Measurements from ENCODE around the gene PLA2G15.
"Not testable (repeated sequence)": the region's sequence is repeated elsewhere in the genome, so short reads cannot be mapped to it uniquely, and the experiment has no call there.

Gene PLA2G15

DNA sequence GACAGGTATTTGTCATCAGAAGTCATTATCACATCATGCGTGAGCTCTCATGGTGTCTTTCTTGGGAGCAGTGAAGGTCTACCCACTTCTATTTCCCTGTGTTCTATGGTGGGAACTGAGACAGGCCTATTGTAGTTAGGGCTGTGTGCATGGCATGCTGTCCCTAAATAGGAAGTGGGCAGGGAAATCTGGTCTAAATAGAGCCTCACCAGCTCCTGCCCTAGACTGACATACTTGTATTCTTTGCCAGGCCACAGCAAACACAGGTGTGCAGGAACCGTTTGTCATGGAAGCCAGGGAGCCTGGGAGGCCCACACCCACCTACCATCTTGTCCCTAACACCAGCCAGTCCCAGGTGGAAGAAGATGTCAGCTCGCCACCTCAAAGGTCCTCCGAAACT, 29.3 kb downstream of the PLA2G15 start:
- in situ Hi-C loops (cut with HindIII; ENCODE audit: low sequenced_read_pairs), result no loop called here

DNA sequence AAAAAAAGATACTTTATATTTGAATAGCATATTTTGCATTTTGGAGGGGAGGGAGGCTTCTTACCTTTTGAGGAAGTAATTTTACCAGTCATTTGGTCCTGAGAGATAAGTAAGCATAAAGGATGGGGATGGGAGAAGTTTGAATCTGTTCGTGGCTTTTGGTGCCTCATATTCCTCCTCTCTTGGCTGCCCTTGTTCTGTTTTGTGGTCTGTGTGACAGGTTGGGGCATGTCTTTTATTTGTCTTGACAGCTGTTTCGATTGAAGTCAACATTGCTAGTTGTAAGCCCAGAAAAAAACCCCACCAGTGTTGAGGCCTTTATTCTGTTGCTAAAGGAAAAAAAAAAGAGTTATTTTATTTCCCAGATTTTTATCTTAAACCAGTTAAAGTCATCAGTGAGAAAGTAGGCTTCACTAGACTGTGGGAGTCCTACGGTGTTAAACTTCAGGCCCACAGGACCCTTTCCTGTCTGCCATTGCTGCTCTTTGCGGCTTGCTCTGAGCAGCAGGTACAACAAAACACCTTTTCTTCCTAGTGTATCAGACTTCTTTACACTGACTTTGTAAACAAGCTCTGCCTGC, 30.5 kb downstream of the PLA2G15 start:
- in situ Hi-C loops (cut with HindIII; ENCODE audit: low sequenced_read_pairs), result no loop called here

DNA sequence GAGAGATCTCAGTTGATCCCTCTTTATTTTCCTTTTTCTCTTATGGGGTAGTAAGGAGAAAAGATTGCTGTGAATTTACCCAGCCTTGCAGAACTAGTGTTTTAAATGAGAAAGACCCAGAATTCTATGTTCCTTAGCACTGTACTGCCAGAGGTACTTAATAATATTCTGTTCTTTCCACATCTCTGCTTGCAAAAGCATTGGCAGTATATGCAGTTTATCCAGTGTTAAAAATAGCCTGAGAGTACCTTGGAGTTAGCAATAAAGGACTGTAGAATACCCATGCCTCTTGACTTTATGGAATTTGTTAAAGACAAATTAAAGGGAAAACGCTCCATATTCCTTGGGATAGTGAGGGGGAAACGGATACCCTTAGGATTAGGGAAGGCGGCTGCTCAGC, 31.1 kb downstream of the PLA2G15 start:
- in situ Hi-C loops (cut with HindIII; ENCODE audit: low sequenced_read_pairs), result no loop called here

DNA sequence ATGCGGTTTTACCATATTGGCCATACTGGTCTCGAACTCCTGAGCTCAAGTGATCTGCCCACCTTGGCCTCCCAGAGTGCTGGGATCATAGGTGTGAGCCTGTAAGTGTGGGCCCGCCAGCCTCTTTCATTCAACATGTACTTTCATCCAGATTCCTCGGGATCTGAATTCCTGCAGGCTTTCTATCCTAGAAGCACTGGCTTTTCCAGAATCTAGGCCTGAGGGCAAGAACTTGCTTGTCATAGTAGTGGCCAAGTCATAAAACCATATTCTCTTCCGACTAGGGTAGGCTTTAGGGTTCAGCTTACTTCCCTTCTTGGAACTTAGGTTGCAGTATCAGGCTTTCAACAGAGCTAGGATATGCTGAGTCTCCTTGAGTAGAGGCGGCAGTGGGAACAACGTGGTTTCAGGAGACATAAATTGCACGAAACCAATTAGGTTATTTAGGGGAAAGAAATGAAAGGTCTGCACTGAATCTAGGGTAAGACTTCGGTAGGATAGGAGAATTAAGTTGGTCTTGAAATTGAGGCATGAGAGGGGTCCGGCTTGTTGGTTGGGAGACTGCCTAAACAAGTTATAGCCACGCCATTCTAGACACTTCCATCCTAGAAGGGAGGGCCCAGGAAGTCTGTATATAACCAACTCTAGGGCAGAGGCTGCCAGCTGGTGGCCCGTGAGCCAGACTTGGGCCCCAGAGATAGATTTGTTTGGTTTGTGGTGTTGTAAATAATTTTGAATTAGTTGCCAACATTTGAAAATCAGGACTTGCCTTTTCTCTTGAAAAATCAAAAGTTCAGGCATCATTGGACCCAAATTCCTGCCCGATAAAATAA, 34.8 kb downstream of the PLA2G15 start:
- in situ Hi-C loops (cut with HindIII; ENCODE audit: low sequenced_read_pairs), result no loop called here

DNA sequence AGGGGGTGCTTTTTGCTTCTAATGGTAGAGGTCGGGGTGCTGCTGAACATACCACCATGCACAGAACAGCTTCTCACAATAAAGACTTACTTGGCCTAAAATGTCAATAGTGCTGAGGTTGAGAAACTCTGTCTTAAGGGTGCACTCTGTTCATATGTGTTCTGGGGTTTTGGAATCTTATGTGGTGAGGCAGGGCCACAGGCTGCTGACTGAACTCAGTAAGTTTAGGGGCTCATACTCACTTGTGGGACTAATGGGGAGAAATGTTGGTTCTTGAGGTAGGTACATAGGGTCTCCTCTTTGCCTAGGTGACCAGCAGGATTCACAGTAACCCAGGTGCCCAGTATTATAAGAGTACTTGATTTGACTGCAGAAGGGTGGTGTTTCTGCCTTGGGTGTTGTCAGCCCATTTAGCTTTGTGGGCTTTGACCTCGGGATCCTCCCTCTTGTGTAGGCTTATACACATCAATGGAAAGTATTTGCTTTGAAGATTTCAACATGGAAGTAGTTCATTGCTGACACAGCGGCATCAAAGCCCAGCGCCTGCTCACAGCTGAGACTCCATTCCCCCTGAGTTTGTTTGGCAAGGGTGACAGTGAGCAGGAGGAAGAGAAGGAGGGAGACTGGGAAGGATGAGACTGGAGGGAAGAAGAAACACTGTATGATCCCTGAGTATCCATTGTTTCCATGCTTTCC, 36.3 kb downstream of the PLA2G15 start:
- in situ Hi-C loops (cut with HindIII; ENCODE audit: low sequenced_read_pairs), result no loop called here

DNA sequence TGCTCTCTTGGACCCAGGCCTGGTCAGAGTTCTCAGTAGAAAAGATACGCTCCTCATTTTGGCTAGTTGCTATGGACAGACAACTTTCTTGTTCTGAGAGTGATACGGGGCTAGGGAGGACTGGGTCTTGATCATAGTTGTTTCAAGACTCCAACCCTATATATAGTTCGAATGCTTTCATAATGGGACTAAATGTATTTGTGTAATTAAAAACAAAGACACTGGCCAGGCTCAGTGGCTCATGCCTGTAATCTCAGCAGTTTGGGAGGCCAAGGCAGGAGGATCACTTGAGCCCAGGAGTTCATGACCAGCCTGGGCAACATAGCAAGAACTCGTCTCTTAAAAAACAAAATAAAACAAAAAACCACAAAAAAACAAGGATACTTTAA, 36.9 kb downstream of the PLA2G15 start:
- in situ Hi-C loops (cut with HindIII; ENCODE audit: low sequenced_read_pairs), result no loop called here

DNA sequence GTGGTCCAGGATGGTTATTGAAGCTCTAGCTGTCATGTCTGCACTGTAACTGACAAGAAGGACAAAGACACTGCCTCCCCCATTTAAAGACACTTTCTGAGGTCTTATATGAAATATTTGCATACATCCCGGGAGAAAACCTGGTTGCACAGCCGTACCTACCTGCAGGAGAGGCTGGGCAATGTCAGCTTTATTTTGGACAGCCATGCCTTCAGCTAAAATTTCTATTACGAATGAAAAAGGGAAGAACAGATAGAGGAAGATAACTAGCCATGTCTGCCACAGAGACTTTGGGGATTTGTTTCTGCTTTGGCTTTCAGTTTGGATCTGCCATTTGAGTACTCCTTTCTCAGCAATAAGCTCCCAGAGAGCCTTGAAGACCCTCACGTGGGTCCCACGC, 38.2 kb downstream of the PLA2G15 start:
- in situ Hi-C loops (cut with HindIII; ENCODE audit: low sequenced_read_pairs), result no loop called here

DNA sequence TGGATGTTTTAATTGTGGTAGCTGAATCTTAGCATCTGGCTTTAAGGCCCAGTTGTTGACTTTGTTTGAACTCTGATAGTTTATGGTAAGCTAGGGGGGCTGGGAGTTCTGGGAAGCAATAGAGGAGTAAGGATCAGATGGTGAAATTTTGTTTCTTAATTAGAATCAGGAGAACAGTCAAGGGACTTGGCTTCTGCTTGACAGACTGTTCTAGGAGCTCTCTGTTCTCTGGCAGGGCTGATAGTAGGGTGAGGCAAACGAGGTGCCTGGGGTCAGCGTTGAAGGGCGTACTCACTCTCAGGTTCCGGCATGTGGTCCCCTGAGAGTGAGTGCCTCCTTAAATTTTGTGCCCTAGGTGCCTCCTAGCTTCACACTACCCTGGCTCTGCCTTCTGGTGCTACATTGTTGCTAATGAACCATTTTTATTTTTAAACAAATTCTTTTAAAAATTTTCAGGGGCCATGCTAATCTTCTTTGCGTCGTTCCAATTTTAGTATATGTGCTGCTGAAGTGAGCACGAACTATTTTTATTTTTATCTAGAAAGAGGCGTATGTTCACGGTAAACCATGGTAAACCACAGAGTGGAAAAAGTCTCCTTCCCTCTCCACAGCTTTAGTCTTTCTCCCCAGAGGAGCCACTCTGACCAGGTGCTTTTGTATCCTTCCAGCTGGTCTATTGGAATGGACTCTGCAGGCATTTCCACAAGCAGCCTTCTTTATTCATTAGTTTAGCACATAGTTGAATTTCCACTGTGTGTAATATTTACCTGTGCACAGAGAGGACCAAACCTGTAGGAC, 38.8 kb downstream of the PLA2G15 start:
- in situ Hi-C loops (cut with HindIII; ENCODE audit: low sequenced_read_pairs), result no loop called here

DNA sequence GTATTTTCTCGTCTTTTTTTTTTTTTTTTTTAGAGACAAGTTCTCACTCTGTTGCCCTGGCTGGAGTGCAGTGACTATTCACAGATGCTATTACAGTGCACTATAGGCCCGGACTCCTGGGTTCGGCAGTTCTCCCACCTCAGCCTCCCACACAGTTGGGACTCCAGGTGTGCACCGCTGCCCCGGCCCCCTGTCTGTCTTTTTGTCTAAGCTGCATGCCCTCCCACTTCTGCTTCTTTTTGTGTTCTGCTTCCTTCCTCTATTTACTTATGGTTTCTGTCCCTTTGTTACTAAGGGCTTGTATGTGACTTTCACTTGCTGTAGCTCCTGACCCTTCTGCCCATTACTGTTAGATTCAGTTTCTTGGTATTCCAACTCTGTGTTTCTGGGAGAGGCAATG, 39.7 kb downstream of the PLA2G15 start:
- in situ Hi-C loops (cut with HindIII; ENCODE audit: low sequenced_read_pairs), result no loop called here

DNA sequence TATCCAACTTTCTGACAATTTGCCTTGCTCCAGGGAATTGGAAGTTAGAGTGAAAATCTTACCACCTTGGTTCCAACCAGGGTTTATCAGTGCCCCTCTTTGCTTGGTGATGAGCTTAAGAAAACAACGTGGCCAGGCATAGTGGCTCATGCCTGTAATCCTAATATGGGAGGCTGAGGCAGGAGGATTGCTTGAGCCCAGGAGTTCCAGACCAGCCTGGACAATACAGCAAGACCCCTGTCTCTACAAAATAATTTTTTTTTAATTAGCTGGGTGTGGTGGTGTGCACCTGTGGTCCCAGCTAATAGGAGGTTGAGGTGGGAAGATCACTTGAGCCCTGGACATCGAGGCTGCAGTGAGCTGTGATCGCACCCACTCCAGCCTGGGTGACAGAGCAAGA, 40.5 kb downstream of the PLA2G15 start:
- in situ Hi-C loops (cut with HindIII; ENCODE audit: low sequenced_read_pairs), result no loop called here

DNA sequence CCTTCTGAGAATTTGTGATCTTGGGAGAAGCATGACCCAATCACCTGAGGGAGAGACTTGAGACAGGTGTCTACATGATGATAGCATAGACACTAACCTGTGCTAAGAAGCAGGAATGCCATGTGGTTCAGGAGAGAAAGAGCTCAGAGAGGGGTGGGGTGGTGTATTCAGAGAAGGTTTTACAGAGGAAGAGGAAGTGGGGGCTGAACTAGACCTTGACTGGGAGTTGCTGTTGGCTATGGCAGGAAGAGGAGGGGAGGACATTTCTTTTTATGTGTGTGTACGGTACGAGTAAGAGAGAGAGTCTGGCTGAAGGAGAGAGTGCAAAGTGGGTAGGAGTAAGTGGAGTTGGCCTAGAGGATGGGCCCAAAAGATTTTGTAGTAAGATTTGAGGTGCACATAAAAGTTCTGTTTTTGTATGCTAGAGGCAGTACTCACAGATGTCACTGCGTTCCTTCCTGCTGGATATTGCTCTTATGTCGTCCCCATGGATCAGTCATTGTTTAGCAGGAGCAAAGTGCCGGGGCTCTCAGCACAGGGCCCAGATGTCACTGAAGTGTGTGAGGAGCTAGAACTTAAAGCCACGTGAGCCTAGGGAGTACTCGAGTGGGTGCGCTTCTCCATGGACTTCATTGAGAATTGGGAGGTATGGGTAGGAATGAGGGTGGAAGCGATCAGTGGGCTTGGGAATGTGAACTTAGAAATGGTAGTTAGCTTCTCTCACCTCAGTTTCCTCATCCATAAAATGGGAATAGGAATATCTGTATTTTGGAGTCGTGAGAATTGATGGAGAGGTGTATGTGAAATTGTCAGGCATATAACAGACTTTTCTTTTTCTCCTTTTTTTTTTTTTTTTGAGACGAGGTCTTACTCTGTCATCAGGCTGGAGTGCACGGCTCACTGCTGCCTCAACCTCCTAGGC, 41.2 kb downstream of the PLA2G15 start:
- in situ Hi-C loops (cut with HindIII; ENCODE audit: low sequenced_read_pairs), result no loop called here

DNA sequence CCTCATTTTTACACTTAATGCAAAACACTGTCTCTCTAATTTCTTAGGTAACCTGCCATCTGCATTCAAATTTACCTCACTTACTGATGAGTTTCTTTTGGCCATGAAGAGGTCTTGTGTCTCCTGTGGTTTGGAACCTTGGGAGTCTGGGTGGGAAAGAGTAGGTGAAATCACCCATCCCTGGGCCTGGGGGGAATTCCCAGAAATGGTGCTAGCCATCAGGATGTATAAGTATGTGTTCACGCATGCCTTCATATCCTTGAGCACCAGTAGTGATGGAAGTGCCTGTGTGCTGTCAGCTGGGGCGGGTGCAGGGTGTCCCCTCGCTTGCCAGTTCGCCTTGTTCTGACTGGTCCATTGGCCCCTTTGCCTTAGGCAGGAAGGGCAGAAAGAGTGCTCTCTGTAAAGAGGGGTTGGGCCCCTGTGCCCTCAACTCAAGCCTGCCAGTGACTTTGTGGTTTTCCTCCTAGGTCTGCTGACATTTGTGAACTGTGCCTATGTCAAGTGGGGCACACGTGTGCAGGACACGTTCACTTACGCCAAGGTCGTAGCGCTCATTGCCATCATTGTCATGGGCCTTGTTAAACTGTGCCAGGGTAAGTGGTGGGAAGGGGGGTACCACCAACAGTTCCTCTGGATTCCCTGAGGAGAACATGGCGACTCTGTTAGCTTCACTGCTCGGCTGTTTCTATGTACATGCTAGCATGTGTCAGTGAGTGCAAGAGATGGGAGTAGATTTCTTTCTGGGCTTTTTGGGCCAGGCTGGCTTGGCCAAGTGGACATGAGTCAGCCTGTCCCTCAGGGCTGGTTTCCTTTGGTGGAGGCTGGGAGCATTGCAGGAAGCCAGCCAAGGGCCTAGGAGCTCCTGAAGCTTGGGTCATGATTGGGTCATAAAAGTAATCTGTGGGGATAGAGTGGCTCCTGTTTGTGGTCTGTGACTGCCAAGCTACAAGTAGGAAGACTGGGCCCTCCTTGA, 42.4 kb downstream of the PLA2G15 start:
- in situ Hi-C loops (cut with HindIII; ENCODE audit: low sequenced_read_pairs), result no loop called here

DNA sequence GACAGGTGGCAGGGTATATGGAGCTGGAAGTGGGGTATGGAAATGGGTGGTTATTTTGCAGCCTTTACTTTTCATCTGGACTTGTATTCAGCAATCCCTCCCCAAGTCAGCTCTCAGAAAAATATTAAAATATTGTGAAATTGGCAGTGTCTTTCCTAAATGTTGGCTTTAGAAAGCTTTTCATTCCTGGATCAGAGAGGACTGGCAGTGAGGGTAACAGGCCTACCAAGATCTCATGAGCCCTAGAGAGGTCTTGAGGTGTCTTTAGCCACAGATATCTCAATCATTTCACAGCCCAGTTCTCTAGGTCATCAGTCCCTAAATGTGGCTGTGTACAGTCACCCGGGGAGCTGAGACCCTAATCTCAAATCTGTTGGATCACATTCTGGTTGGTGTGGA, 43.1 kb downstream of the PLA2G15 start:
- in situ Hi-C loops (cut with HindIII; ENCODE audit: low sequenced_read_pairs), result no loop called here

DNA sequence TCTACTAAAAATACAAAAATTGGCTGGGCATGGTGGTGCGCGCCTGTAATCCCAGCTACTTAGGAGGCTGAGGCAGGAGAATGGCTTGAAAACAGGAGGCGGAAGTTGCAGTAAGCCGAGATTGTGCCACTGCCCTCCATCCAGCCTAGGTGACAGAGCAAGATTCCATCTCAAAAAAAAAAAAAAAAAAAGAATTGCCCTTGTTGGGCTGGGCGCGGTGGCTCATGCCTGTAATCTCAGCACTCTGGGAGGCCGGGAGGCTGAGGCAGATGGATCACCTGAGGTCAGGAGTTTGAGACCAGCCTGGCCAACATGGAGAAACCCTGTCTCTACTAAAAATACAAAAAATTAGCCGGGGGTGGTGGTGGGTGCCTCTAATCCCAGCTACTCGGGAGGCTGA, 43.6 kb downstream of the PLA2G15 start:
- in situ Hi-C loops (cut with HindIII; ENCODE audit: low sequenced_read_pairs), result not testable (repeated sequence)

DNA sequence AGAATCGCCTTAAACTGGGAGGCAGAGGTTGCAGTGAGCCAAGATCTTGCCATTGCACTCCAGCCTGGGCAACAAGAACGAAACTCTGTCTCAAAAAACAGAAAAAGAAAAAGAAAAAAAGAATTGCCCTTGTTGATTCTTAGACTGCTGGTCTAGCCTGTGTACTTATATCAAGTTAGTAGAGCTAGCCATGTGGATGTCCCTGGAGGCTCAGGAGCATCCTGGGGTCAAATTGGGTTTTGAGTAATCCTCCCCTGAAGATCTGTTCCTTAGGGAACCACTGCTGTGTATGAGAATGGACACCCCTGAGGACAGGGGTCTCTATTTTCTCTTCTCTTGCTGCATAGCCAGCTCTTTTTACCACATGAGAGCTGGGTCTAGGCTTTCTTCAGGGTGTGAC, 44.0 kb downstream of the PLA2G15 start:
- in situ Hi-C loops (cut with HindIII; ENCODE audit: low sequenced_read_pairs), result no loop called here

DNA sequence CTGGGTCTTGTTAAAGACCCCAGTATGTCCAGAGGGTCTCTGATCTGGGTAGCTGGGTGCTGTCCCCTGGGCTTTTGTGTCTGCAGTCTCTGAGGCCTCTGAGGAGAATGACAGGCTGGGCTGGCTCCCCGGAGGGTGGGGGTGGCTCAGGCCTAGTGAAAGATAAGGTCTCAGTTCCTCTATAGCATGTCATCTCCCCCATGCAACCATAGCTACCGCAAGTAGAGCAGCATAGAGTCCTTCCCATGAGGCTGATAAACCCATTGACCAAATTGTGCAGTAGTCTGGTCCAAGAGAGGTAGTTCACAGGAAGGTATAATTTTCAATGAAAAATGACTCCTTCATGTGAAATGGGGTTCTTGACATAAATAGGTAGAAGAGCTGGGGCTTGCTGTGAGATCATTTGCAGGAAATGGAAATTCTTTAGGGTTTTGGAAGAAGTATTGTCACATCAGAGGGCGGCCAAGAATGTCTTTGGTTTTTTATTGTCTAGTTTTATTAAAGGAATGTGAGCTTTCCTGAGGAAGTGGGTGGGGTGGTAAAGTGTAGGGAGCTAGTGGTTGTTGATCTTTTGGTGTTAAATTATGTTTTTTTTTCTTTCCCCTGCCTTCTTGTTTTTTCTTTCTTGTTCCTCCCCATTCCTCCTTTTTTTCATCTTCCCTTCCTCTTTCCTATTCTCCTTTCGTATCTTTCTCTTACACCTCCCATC, 44.6 kb downstream of the PLA2G15 start:
- in situ Hi-C loops (cut with HindIII; ENCODE audit: low sequenced_read_pairs), result no loop called here

DNA sequence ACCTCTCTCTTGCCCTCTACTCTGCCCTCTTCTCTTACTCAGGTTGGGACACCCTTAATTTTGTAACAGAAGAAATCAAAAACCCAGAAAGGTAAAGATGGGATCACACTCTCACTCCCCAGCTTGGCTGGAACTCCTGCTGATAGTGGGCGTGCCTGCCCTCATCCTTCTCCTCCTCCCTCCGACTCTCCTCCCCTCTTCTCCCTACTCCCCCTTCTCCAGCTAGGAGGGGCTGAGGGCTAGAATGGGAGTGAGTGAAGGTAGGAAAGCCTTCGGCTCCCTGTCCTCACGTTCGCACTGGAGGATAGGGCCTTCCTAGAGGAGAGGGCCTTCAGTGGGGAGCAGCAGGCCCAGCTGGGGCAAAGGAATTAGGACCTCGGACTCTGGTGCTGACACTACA, 45.3 kb downstream of the PLA2G15 start:
- in situ Hi-C loops (cut with HindIII; ENCODE audit: low sequenced_read_pairs), result no loop called here

DNA sequence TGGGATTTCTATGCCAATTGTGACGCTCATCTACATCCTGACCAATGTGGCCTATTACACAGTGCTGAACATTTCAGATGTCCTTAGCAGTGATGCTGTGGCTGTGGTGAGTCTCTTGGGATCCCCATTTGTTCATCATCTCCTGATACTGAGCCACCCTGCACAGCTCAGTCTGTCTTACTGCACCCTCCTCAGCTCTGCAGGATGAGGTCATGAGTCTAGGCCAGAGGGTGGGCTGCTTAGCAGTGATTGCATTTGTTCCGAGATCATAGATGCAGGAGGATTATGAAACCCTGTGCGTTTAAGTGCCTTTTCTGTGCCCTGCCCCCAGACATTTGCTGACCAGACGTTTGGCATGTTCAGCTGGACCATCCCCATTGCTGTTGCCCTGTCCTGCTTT, 46.1 kb downstream of the PLA2G15 start:
- in situ Hi-C loops (cut with HindIII; ENCODE audit: low sequenced_read_pairs), result no loop called here

DNA sequence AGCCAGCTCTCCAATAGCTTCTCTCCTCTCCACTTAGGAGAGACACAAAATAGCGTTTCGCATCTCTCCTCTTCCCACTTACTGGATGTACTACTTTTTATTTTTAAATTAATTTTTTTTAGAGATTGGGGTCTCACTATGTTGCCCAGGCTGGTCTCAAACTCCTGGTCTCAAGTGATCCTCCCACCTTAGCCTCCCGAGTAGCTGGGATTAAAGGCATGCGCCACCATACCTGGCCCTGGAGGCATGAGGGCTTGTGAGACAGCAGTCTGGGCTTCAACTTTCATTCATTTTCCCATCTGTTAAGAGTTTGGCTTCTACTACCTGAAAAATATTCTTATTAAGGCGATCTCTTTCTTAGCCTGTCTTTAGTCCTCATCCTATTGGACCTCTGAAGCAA, 47.3 kb downstream of the PLA2G15 start:
- in situ Hi-C loops (cut with HindIII; ENCODE audit: low sequenced_read_pairs), result no loop called here

Measured in endothelial cell of hepatic sinusoid (primary cell).